Esophagus mucosa (tissue), 1 donor: Measurements from ENCODE around the gene MNDA. TPM values are rescaled to one million over a fixed set of nuclear protein-coding genes. Genes with fewer than 3 reads are reported as not detected.

Source experiments
- ATAC-seq: fragments of 200-7000 bp; cut with Tn5 transposase; one replicate; pipeline ENCODE4 v1.9.1; 2020
- total RNA-seq: library from RNA; stranded (reverse); gene quantifications from one replicate; pipeline ENCODE4 v1.2.4, GENCODE V29; 2023
- donor health status: DM: yes; HTN: yes; CAD: no.

The MNDA gene
- 0.52 TPM for total RNA-seq

GRCh38 chr1:158830904-158831507 lies at the start of gene MNDA:
Gene MNDA (plus strand): TSS chr1:158831351. CDS start chr1:158842154, 10,803 bp downstream.
- no peak for ATAC-seq

- ATAC-seq = no peak
Observed at GRCh38 chr1:158793604-158794003, 37.5 kb upstream of the MNDA start.

- no peak for ATAC-seq
Observed at GRCh38 chr1:158794247-158794646, 36.9 kb upstream of the MNDA start.

- ATAC-seq = no peak
Observed at GRCh38 chr1:158798531-158798930, 32.6 kb upstream of the MNDA start.

GRCh38 chr1:158799689-158800088 lies 31.5 kb upstream of the MNDA start:
- ATAC-seq = no peak

GRCh38 chr1:158800526-158800925 lies 30.6 kb upstream of the MNDA start:
- ATAC-seq = no peak

- no peak for ATAC-seq
Observed at GRCh38 chr1:158801396-158801795, 29.8 kb upstream of the MNDA start.

GRCh38 chr1:158803678-158804077 lies 27.5 kb upstream of the MNDA start:
- no peak for ATAC-seq

- ATAC-seq = no peak
Observed at GRCh38 chr1:158806916-158807536, 24.1 kb upstream of the MNDA start.

GRCh38 chr1:158809256-158809655 lies 21.9 kb upstream of the MNDA start:
- no peak for ATAC-seq

GRCh38 chr1:158809862-158810261 lies 21.3 kb upstream of the MNDA start:
- no peak for ATAC-seq

- no peak for ATAC-seq
Observed at GRCh38 chr1:158810311-158810710, 20.8 kb upstream of the MNDA start.

GRCh38 chr1:158812336-158812735 lies 18.8 kb upstream of the MNDA start:
- no peak for ATAC-seq

GRCh38 chr1:158813164-158813563 lies 18.0 kb upstream of the MNDA start:
- ATAC-seq = no peak

GRCh38 chr1:158814970-158815369 lies 16.2 kb upstream of the MNDA start:
- ATAC-seq = no peak

- no peak for ATAC-seq
Observed at GRCh38 chr1:158818560-158818959, 12.6 kb upstream of the MNDA start.

- no peak for ATAC-seq
Observed at GRCh38 chr1:158818975-158819431, 12.1 kb upstream of the MNDA start.

GRCh38 chr1:158819461-158820443 lies 11.4 kb upstream of the MNDA start:
- ATAC-seq = no peak

- ATAC-seq = no peak
Observed at GRCh38 chr1:158821723-158822122, 9.4 kb upstream of the MNDA start.

- no peak for ATAC-seq
Observed at GRCh38 chr1:158830074-158830677, 975 bp upstream of the MNDA start.

- no peak for ATAC-seq
Observed at GRCh38 chr1:158833264-158833663, 2.1 kb downstream of the MNDA start.

GRCh38 chr1:158836038-158836437 lies 4.9 kb downstream of the MNDA start:
- ATAC-seq = no peak

- no peak for ATAC-seq
Observed at GRCh38 chr1:158838660-158839059, 7.5 kb downstream of the MNDA start.
